GM23338 (cell line): ENCODE data around the gene TTC3.

ENCODE experiments used
- CREB1 ChIP-seq: fragments of 250-450 bp; sonication (Bioruptor Pico); IDR thresholded peaks from 2 replicates; pipeline ENCODE4 v1.5.0; 2020; ENCODE audit warnings: low read depth, mild to moderate bottlenecking, moderate library complexity
- EZH2 ChIP-seq: fragments of 200-600 bp; sonication (generic); IDR thresholded peaks from one replicate; pipeline ENCODE4 v1.8.0; 2017; ENCODE audit warnings: antibody characterized with exemption, mild to moderate bottlenecking, low read depth; ENCODE audit not compliant: unreplicated experiment
- JUNB ChIP-seq: IDR thresholded peaks from one replicate; pipeline ENCODE4 v1.6.1; 2016; ENCODE audit warnings: antibody characterized with exemption; ENCODE audit not compliant: unreplicated experiment
- POLR2AphosphoS5 ChIP-seq: IDR thresholded peaks from 2 replicates; pipeline ENCODE4 v1.6.1; 2016; ENCODE audit warnings: antibody characterized with exemption, low read depth
- STAT1 ChIP-seq: IDR thresholded peaks from one replicate; pipeline ENCODE4 v1.6.1; 2016; ENCODE audit warnings: antibody characterized with exemption; ENCODE audit not compliant: unreplicated experiment
- ZNF331 ChIP-seq: fragments of 250-450 bp; sonication (Bioruptor Pico); IDR thresholded peaks from 2 replicates; pipeline ENCODE4 v1.5.0; 2020; ENCODE audit warnings: low read depth, mild to moderate bottlenecking, moderate library complexity
- TF ChIP-seq, protein P1 (sequence below), 2 experiments: fragments of 200-600 bp in 1 of 2; sonication (generic) in 1 of 2; conservative IDR thresholded peaks; 2 replicates each; pipeline versions ENCODE4 v1.5.1 to v1.6.1; 2016 to 2017; ENCODE audit warnings: antibody characterized with exemption in 2 of 2, low read depth in 2 of 2, mild to moderate bottlenecking in 2 of 2, moderate library complexity in 1 of 2
- TF ChIP-seq, protein P2 (sequence below): IDR thresholded peaks from one replicate; pipeline ENCODE4 v1.6.1; 2018; ENCODE audit warnings: antibody characterized with exemption; ENCODE audit not compliant: unreplicated experiment

DNA sequence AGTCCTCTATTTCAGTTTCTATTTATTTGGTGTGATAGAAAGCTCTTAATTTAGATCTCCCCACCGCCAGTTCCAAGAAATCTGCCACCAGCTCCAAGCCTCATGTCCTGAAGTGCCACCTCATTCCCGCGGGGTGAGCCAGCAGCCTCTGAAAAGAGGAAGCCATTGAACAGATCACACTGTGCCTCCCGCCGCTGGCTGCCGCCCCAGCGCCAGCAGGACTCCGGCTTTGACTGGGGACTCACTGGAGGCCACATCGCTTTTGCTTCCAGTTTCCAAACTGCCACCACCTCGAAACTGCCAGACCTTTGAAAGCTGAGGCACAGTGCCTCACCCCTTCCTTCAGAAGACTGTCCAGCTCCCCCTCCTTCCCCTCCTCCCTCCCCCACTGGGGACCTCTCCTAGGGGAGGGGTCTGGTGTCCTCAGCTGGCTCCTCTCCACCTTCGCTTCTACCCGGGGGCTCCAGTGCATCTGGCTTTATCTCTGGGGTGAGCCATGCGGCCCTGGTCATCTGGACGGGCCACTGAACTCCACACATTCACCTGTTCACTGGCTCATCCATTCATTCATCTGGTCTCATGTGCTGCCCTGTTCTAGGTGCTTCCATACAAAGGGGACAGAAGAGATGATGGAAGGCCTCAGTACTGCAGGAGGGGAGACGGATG is 135.1 kb downstream of the TTC3 start:
- TF ChIP-seq, protein P1, sequence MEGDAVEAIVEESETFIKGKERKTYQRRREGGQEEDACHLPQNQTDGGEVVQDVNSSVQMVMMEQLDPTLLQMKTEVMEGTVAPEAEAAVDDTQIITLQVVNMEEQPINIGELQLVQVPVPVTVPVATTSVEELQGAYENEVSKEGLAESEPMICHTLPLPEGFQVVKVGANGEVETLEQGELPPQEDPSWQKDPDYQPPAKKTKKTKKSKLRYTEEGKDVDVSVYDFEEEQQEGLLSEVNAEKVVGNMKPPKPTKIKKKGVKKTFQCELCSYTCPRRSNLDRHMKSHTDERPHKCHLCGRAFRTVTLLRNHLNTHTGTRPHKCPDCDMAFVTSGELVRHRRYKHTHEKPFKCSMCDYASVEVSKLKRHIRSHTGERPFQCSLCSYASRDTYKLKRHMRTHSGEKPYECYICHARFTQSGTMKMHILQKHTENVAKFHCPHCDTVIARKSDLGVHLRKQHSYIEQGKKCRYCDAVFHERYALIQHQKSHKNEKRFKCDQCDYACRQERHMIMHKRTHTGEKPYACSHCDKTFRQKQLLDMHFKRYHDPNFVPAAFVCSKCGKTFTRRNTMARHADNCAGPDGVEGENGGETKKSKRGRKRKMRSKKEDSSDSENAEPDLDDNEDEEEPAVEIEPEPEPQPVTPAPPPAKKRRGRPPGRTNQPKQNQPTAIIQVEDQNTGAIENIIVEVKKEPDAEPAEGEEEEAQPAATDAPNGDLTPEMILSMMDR (conservative IDR thresholded peaks at IDR 0.05; ENCODE audit: low read depth in 2 of 2) = no peak
- TF ChIP-seq, protein P2, sequence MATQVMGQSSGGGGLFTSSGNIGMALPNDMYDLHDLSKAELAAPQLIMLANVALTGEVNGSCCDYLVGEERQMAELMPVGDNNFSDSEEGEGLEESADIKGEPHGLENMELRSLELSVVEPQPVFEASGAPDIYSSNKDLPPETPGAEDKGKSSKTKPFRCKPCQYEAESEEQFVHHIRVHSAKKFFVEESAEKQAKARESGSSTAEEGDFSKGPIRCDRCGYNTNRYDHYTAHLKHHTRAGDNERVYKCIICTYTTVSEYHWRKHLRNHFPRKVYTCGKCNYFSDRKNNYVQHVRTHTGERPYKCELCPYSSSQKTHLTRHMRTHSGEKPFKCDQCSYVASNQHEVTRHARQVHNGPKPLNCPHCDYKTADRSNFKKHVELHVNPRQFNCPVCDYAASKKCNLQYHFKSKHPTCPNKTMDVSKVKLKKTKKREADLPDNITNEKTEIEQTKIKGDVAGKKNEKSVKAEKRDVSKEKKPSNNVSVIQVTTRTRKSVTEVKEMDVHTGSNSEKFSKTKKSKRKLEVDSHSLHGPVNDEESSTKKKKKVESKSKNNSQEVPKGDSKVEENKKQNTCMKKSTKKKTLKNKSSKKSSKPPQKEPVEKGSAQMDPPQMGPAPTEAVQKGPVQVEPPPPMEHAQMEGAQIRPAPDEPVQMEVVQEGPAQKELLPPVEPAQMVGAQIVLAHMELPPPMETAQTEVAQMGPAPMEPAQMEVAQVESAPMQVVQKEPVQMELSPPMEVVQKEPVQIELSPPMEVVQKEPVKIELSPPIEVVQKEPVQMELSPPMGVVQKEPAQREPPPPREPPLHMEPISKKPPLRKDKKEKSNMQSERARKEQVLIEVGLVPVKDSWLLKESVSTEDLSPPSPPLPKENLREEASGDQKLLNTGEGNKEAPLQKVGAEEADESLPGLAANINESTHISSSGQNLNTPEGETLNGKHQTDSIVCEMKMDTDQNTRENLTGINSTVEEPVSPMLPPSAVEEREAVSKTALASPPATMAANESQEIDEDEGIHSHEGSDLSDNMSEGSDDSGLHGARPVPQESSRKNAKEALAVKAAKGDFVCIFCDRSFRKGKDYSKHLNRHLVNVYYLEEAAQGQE = no peak
- TF ChIP-seq CREB1 (CRISPR knock-in tag) = no peak
- TF ChIP-seq EZH2 = no peak
- TF ChIP-seq STAT1 = no peak
- TF ChIP-seq POLR2AphosphoS5 = no peak
- TF ChIP-seq ZNF331 (CRISPR knock-in tag) = no peak
- TF ChIP-seq JUNB = no peak
